ENCODE data around the gene ACP6.
"Not testable (repeated sequence)": the region's sequence is repeated elsewhere in the genome, so short reads cannot be mapped to it uniquely, and the experiment has no call there.

Gene ACP6

DNA sequence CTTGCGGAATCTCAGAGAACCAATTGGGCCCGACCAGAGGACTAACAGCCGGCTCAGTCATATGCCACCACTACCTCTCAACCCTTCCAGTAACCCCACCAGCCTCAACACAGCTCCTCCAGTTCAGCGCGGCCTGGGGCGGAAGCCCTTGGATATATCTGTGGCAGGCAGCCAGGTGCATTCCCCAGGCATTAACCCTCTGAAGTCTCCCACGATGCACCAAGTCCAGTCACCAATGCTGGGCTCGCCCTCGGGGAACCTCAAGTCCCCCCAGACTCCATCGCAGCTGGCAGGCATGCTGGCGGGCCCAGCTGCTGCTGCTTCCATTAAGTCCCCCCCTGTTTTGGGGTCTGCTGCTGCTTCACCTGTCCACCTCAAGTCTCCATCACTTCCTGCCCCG is 49.8 kb downstream of the ACP6 start:
- TF ChIP-seq, protein P1, sequence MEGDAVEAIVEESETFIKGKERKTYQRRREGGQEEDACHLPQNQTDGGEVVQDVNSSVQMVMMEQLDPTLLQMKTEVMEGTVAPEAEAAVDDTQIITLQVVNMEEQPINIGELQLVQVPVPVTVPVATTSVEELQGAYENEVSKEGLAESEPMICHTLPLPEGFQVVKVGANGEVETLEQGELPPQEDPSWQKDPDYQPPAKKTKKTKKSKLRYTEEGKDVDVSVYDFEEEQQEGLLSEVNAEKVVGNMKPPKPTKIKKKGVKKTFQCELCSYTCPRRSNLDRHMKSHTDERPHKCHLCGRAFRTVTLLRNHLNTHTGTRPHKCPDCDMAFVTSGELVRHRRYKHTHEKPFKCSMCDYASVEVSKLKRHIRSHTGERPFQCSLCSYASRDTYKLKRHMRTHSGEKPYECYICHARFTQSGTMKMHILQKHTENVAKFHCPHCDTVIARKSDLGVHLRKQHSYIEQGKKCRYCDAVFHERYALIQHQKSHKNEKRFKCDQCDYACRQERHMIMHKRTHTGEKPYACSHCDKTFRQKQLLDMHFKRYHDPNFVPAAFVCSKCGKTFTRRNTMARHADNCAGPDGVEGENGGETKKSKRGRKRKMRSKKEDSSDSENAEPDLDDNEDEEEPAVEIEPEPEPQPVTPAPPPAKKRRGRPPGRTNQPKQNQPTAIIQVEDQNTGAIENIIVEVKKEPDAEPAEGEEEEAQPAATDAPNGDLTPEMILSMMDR (IDR thresholded peaks at IDR 0.05; ENCODE audit: insufficient read depth, low read length, missing control alignments): no peak
- ChIA-PET POLR2A (no interaction called here), CTCF (no interaction called here)
- H3K4me3 ChIP-seq (ENCODE audit: low read depth, low read length): no peak overlapping the region
- DNase-seq (ENCODE audit: low read depth, low spot score): no peak

DNA sequence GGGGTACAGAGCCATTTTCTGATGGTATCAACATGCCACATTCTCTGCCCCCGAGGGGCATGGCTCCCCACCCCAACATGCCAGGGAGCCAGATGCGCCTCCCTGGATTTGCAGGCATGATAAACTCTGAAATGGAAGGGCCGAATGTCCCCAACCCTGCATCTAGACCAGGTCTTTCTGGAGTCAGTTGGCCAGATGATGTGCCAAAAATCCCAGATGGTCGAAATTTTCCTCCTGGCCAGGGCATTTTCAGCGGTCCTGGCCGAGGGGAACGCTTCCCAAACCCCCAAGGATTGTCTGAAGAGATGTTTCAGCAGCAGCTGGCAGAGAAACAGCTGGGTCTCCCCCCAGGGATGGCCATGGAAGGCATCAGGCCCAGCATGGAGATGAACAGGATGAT is 50.6 kb downstream of the ACP6 start:
- ChIA-PET POLR2A (no interaction called here), CTCF (interaction anchor here (4.6 kb wide), 1 partner anchor 7 kb away, joined by 22 read pairs; no protein-coding TSS in a partner anchor)
- TF ChIP-seq, protein P1 (IDR thresholded peaks at IDR 0.05; ENCODE audit: insufficient read depth, low read length, missing control alignments): no peak
- DNase-seq (ENCODE audit: low read depth, low spot score): no peak
- no peak overlapping the region for H3K4me3 ChIP-seq (ENCODE audit: low read depth, low read length)

DNA sequence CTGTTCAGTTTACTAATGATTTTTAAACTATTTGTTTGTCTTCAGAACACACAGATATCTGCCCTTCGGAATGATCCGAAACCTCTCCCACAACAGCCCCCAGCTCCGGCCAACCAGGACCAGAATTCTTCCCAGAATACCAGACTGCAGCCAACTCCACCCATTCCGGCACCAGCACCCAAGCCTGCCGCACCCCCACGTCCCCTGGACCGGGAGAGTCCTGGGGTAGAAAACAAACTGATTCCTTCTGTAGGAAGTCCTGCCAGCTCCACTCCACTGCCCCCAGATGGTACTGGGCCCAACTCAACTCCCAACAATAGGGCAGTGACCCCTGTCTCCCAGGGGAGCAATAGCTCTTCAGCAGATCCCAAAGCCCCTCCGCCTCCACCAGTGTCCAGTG is 51.6 kb downstream of the ACP6 start:
- ChIA-PET POLR2A (no interaction called here), CTCF (interaction anchor here (1.5 to 4.6 kb wide), 2 partner anchors 8 to 11 kb away, joined by 4 to 22 read pairs; no protein-coding TSS in a partner anchor)
- DNase-seq (ENCODE audit: low read depth, low spot score): no peak
- TF ChIP-seq, protein P1 (IDR thresholded peaks at IDR 0.05; ENCODE audit: insufficient read depth, low read length, missing control alignments): no peak
- no peak overlapping the region for H3K4me3 ChIP-seq (ENCODE audit: low read depth, low read length)

DNA sequence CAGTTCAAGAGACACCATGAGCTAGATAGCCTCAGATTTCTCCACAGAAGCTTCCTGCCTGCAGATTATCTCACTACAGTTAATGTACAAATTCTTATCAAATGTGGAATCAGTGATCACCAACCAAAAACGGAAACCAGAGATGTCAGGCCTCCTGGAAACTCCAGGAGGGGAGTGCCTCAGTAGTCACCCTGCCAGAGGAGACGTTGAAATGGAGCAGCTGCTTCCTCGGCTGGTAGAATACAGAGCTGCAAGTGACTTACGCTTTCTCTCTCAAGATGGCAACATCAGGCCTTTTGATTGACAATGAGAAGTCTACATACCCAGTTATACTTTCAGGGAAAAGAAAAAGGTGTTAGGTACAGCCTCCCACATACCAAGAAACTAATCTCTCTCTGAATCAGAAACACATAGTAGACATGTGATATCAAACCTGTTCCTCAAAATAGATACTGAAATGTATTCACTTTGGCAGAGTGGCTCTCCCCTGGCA is 52.2 kb downstream of the ACP6 start:
- TF ChIP-seq, protein P1 (IDR thresholded peaks at IDR 0.05; ENCODE audit: insufficient read depth, low read length, missing control alignments): no peak
- ChIA-PET CTCF (interaction anchor here (1.1 to 4.6 kb wide), 3 partner anchors 9 to 22 kb away, joined by 3 to 22 read pairs (median 4); no protein-coding TSS in a partner anchor), POLR2A (no interaction called here)
- no peak for DNase-seq (ENCODE audit: low read depth, low spot score)
- no peak overlapping the region for H3K4me3 ChIP-seq (ENCODE audit: low read depth, low read length)

DNA sequence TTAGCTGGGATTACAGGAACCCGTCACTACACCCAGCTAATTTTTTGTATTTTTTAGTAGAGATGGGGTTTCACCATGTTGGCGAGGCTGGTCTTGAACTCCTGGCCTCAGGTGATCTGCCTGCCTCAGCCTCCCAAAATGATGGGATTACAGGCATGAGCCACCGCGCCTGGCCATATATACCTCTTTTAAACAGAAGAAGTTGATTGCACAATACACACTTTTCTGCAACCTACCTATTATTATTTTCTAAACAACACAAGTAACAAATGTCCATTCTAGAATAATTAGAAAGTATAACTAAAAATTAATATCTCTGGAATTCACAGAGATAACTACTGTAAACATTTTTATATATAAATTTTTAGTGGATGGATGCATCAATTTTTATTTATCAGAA is 55.4 kb downstream of the ACP6 start:
- POLR2A ChIA-PET; H3K4me3 ChIP-seq (ENCODE audit: low read depth, low read length); DNase-seq (ENCODE audit: low read depth, low spot score): not testable (repeated sequence)
- CTCF ChIA-PET: interaction anchor here (0.9 to 4.6 kb wide), 2 partner anchors 9 to 12 kb away, joined by 3 to 22 read pairs; no protein-coding TSS in a partner anchor

DNA sequence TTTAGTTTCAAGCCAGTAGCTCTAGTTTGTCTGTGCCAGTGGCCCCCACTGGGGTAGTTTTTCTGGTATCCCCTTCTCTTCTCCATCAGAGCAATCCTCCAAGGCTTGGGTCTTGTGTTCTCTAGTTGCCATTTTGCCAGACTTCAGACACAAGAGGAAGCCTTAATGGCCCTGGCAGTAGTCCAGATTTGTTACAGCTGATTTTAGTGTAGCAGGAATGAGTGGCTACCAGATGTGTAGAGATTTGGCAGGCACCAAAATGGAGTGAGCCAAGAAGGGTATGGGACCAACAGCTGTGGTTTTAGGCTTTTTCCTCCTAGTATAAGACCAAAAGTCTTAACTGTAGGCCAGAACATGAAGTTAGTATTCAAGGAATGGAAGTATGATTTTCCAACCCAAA is 56.8 kb downstream of the ACP6 start:
- TF ChIP-seq, protein P1 (IDR thresholded peaks at IDR 0.05; ENCODE audit: insufficient read depth, low read length, missing control alignments): no peak
- H3K4me3 ChIP-seq (ENCODE audit: low read depth, low read length): no peak overlapping the region
- CTCF ChIA-PET: interaction anchor here (0.6 to 5.7 kb wide), 5 partner anchors 11 to 117 kb away, joined by 3 to 31 read pairs (median 3); no protein-coding TSS in a partner anchor
- DNase-seq (ENCODE audit: low read depth, low spot score): no peak
- POLR2A ChIA-PET: no interaction called here

DNA sequence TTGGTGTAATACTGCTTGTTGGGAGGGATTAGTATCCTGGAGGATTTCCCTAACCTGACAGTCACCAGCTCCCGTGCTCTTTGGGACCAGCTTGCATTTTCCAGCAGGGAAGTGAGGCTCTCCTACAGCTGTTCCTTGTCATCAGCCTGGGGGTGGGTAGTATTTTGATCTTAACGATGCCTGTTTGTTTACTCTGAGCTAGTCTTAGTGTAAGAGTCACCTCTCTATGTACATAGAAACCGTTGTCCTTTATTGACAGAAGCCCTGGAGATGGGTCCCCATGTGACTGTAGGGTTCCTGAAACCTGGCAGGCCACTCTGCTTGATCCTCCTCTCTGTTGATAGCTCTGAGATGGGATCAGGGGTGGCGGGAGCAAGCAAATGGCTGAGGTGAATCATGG is 58.0 kb downstream of the ACP6 start:
- H3K4me3 ChIP-seq (ENCODE audit: low read depth, low read length): no peak overlapping the region
- TF ChIP-seq, protein P1 (IDR thresholded peaks at IDR 0.05; ENCODE audit: insufficient read depth, low read length, missing control alignments): no peak
- CTCF ChIA-PET: interaction anchor here (1.4 to 5.7 kb wide), 4 partner anchors 15 to 119 kb away, joined by 3 to 31 read pairs (median 4); no protein-coding TSS in a partner anchor
- POLR2A ChIA-PET: no interaction called here
- no peak for DNase-seq (ENCODE audit: low read depth, low spot score)

Data from AG04449 (cell line).